ENCODE results near the gene KIF25.

KIF25 gene

GRCh38 chr6:168072261-168072660 is 74.8 kb downstream of the KIF25 start:
- TF ChIP-seq SIN3A (IDR thresholded peaks at IDR 0.05; ENCODE audit: borderline replicate concordance, insufficient read depth, low read length) (no peak), POLR2AphosphoS5 (IDR thresholded peaks at IDR 0.05; ENCODE audit: low read depth, low read length) (no peak), TAF1 (IDR thresholded peaks at IDR 0.05; ENCODE audit: borderline replicate concordance, insufficient read depth, low read length) (no peak), REST (IDR thresholded peaks at IDR 0.05; ENCODE audit: insufficient read depth in 1 of 2, low read depth in 2 of 2, low read length in 2 of 2) (no peak), FOXP2 (optimal IDR thresholded peaks at IDR 0.05; ENCODE audit: borderline replicate concordance, extremely low read depth, extremely low read length, insufficient read depth) (no peak)

GRCh38 chr6:168072730-168073129 is 75.3 kb downstream of the KIF25 start:
- TF ChIP-seq SIN3A (IDR thresholded peaks at IDR 0.05; ENCODE audit: borderline replicate concordance, insufficient read depth, low read length) = no peak
- TF ChIP-seq POLR2AphosphoS5 (IDR thresholded peaks at IDR 0.05; ENCODE audit: low read depth, low read length) = no peak
- TF ChIP-seq REST (IDR thresholded peaks at IDR 0.05; ENCODE audit: insufficient read depth in 1 of 2, low read depth in 2 of 2, low read length in 2 of 2) = no peak
- no peak for TF ChIP-seq TAF1 (IDR thresholded peaks at IDR 0.05; ENCODE audit: borderline replicate concordance, insufficient read depth, low read length)
- no peak for TF ChIP-seq FOXP2 (optimal IDR thresholded peaks at IDR 0.05; ENCODE audit: borderline replicate concordance, extremely low read depth, extremely low read length, insufficient read depth)

- TF ChIP-seq SIN3A (IDR thresholded peaks at IDR 0.05; ENCODE audit: borderline replicate concordance, insufficient read depth, low read length) (no peak), REST (IDR thresholded peaks at IDR 0.05; ENCODE audit: insufficient read depth in 1 of 2, low read depth in 2 of 2, low read length in 2 of 2) (no peak), POLR2AphosphoS5 (IDR thresholded peaks at IDR 0.05; ENCODE audit: low read depth, low read length) (no peak), TAF1 (IDR thresholded peaks at IDR 0.05; ENCODE audit: borderline replicate concordance, insufficient read depth, low read length) (no peak), FOXP2 (optimal IDR thresholded peaks at IDR 0.05; ENCODE audit: borderline replicate concordance, extremely low read depth, extremely low read length, insufficient read depth) (no peak)
Observed at GRCh38 chr6:168073937-168074730, 76.7 kb downstream of the KIF25 start.

GRCh38 chr6:168075216-168075615 is 77.7 kb downstream of the KIF25 start:
- no peak for TF ChIP-seq SIN3A (IDR thresholded peaks at IDR 0.05; ENCODE audit: borderline replicate concordance, insufficient read depth, low read length)
- no peak for TF ChIP-seq FOXP2 (optimal IDR thresholded peaks at IDR 0.05; ENCODE audit: borderline replicate concordance, extremely low read depth, extremely low read length, insufficient read depth)
- TF ChIP-seq POLR2AphosphoS5 (IDR thresholded peaks at IDR 0.05; ENCODE audit: low read depth, low read length) = no peak
- TF ChIP-seq REST (IDR thresholded peaks at IDR 0.05; ENCODE audit: insufficient read depth in 1 of 2, low read depth in 2 of 2, low read length in 2 of 2) = no peak
- no peak for TF ChIP-seq TAF1 (IDR thresholded peaks at IDR 0.05; ENCODE audit: borderline replicate concordance, insufficient read depth, low read length)

Data from PFSK-1 (cell line).